ENCODE measurements around the gene CKAP5. TPM values are rescaled to one million over a fixed set of nuclear protein-coding genes. Genes with fewer than 3 reads are reported as not detected.

The CKAP5 gene
- total RNA-seq, 6 donors from 2014 or later = 24.4 to 48.3 (median 38.1) TPM

- H3K27ac ChIP-seq = no peak overlapping the region
- H3K4me3 ChIP-seq = no peak overlapping the region
- H3K4me1 ChIP-seq = peaks cover 0 to 12% (median 8%) of the 10 kb centered on the region in 4 donors
- TF ChIP-seq POLR2A (IDR thresholded peaks at IDR 0.05) = no peak
- TF ChIP-seq POLR2AphosphoS5 (IDR thresholded peaks at IDR 0.05) = no peak
- no peak for TF ChIP-seq CTCF (IDR thresholded peaks at IDR 0.05)
- TF ChIP-seq EP300 (IDR thresholded peaks at IDR 0.05) = no peak
- ATAC-seq (ENCODE audit: low FRiP score in 2 of 2) (no peak), DNase-seq (no peak)
- no peaks in the 10 kb centered on the region for H3K36me3 ChIP-seq
- H3K9me3 ChIP-seq = no peaks in the 10 kb centered on the region
- 84 to 85% methylated on average over 6 of the region's 6 CpGs for WGBS, 2 donors
- H3K27me3 ChIP-seq = no peaks in the 10 kb centered on the region
Measured at GRCh38 chr11:46838501-46838900, 7.6 kb downstream of the CKAP5 start.

- DNase-seq = no peak
- Histone ChIP-seq H3K4me1 (peaks cover 0 to 12% (median 4%) of the 10 kb centered on the region in 4 donors), H3K4me3 (no peak overlapping the region)
Measured at GRCh38 chr11:46837860-46838259, 8.2 kb downstream of the CKAP5 start.

GRCh38 chr11:46836870-46837269, 9.2 kb downstream of the CKAP5 start:
- Histone ChIP-seq H3K27ac (no peak overlapping the region), H3K9me3 (no peaks in the 10 kb centered on the region), H3K4me1 (peaks cover 0 to 12% (median 4%) of the 10 kb centered on the region in 4 donors), H3K27me3 (no peaks in the 10 kb centered on the region), H3K36me3 (no peaks in the 10 kb centered on the region), H3K4me3 (no peak overlapping the region)
- ATAC-seq (ENCODE audit: low FRiP score in 2 of 2) (no peak), DNase-seq (no peak)
- TF ChIP-seq POLR2A (IDR thresholded peaks at IDR 0.05) = no peak

More at GRCh38 chr11:46837860-46838259, 8.2 kb downstream of the CKAP5 start:
- no peak for ATAC-seq (ENCODE audit: low FRiP score in 2 of 2)
- Histone ChIP-seq H3K27me3 (no peaks in the 10 kb centered on the region), H3K27ac (no peak overlapping the region), H3K36me3 (no peaks in the 10 kb centered on the region), H3K9me3 (no peaks in the 10 kb centered on the region)
- TF ChIP-seq POLR2AphosphoS5 (IDR thresholded peaks at IDR 0.05) (no peak), EP300 (IDR thresholded peaks at IDR 0.05) (no peak), CTCF (IDR thresholded peaks at IDR 0.05) (no peak), POLR2A (IDR thresholded peaks at IDR 0.05) (no peak)

GRCh38 chr11:46836431-46836830, 9.6 kb downstream of the CKAP5 start:
- Histone ChIP-seq H3K4me3 (no peak overlapping the region), H3K27me3 (no peaks in the 10 kb centered on the region), H3K36me3 (no peaks in the 10 kb centered on the region), H3K9me3 (no peaks in the 10 kb centered on the region), H3K27ac (no peak overlapping the region), H3K4me1 (peaks cover 0 to 12% (median 4%) of the 10 kb centered on the region in 4 donors)
- TF ChIP-seq CTCF (IDR thresholded peaks at IDR 0.05) = no peak
- TF ChIP-seq EP300 (IDR thresholded peaks at IDR 0.05) = no peak
- TF ChIP-seq POLR2AphosphoS5 (IDR thresholded peaks at IDR 0.05) = no peak
- no peak for DNase-seq
- ATAC-seq (ENCODE audit: low FRiP score in 2 of 2) = no peak
- WGBS, 2 donors = 88 to 95% methylated on average over 1 of the region's 1 CpG

- H3K27me3 ChIP-seq = no peaks in the 10 kb centered on the region
- WGBS, 2 donors = 69 to 71% methylated on average over 3 of the region's 3 CpGs
- no peak for ATAC-seq (ENCODE audit: low FRiP score in 2 of 2)
Measured at GRCh38 chr11:46835897-46836296, 10.2 kb downstream of the CKAP5 start.

More at GRCh38 chr11:46835897-46836296, 10.2 kb downstream of the CKAP5 start:
- no peak overlapping the region for H3K4me3 ChIP-seq
- no peaks in the 10 kb centered on the region for H3K9me3 ChIP-seq
- no peak for DNase-seq
- peaks cover 0 to 12% (median 4%) of the 10 kb centered on the region in 4 donors for H3K4me1 ChIP-seq
- TF ChIP-seq POLR2A (IDR thresholded peaks at IDR 0.05) = no peak
- TF ChIP-seq EP300 (IDR thresholded peaks at IDR 0.05) = no peak
- no peak for TF ChIP-seq CTCF (IDR thresholded peaks at IDR 0.05)
- no peak for TF ChIP-seq POLR2AphosphoS5 (IDR thresholded peaks at IDR 0.05)
- no peak overlapping the region for H3K27ac ChIP-seq
- no peaks in the 10 kb centered on the region for H3K36me3 ChIP-seq
